Activated CD4-positive, alpha-beta T cell treated with anti-CD3 and anti-CD28 coated beads for 36 hours (primary cell): ENCODE results near the gene KCNN1. TPM values are rescaled to one million over a fixed set of nuclear protein-coding genes. Genes with fewer than 3 reads are reported as not detected.
"Not testable (repeated sequence)": the region's sequence is repeated elsewhere in the genome, so short reads cannot be mapped to it uniquely, and the experiment has no call there.

Source experiments
- ATAC-seq: fragments of 200-7000 bp; cut with Tn5 transposase; one replicate; pipeline ENCODE4 v1.10.0; 2021; ENCODE audit warnings: mild to moderate bottlenecking, moderate library complexity
- CTCF ChIA-PET: fragments of 350-600 bp; sonication (Branson Sonifier 250); formaldehyde crosslinking; loops from one replicate; lab custom pipeline; 2021; ENCODE audit warnings: antibody characterized with exemption; lab: Charles Lee
- POLR2A ChIA-PET: fragments of 350-600 bp; sonication (Branson Sonifier 250); formaldehyde crosslinking; loops from one replicate; lab custom pipeline; 2021; ENCODE audit warnings: antibody characterized with exemption, inconsistent platforms; lab: Charles Lee
- DNase-seq: peaks from one replicate; pipeline ENCODE4 v3.0.0-alpha.2; 2020
- H3K27ac Mint-ChIP-seq: one replicate; pipeline ENCODE4 v1.8.0; 2021; ENCODE audit warnings: mixed read lengths
- H3K27me3 Mint-ChIP-seq: one replicate; pipeline ENCODE4 v1.8.0; 2021; ENCODE audit warnings: mixed read lengths
- H3K36me3 Mint-ChIP-seq: one replicate; pipeline ENCODE4 v1.8.0; 2021; ENCODE audit warnings: low read depth, mixed read lengths
- H3K4me1 Mint-ChIP-seq: one replicate; pipeline ENCODE4 v1.8.0; 2021; ENCODE audit warnings: mixed read lengths
- H3K4me3 Mint-ChIP-seq: one replicate; pipeline ENCODE4 v1.8.0; 2021; ENCODE audit warnings: mild to moderate bottlenecking, moderate library complexity, mixed read lengths
- H3K9me3 Mint-ChIP-seq: one replicate; pipeline ENCODE4 v1.8.0; 2021; ENCODE audit warnings: low read depth, mixed read lengths
- intact Hi-C, 2 experiments: fragments of 100-400 bp; cut with DNase I in 1 of 2; cut with micrococcal nuclease in 1 of 2; formaldehyde crosslinking; loops; one replicate each; pipeline versions ENCODE4 v1.14.2 to v1.15.1; 2022 to 2024; cut with DNase I, micrococcal nuclease
- total RNA-seq, 2 experiments: library from RNA; stranded (reverse); gene quantifications; one replicate each; pipeline ENCODE4 v1.2.3, GENCODE V29; 2021

KCNN1 gene
- total RNA-seq, 2 experiments from 2014 or later, result 0.05 TPM; not detected in 1

- H3K4me3 Mint-ChIP-seq, result no peak overlapping the region
- H3K36me3 Mint-ChIP-seq, result no peaks in the 10 kb centered on the region
- no peaks in the 10 kb centered on the region for H3K9me3 Mint-ChIP-seq
- ChIA-PET CTCF (no interaction called here), POLR2A (no interaction called here)
- ATAC-seq (no peak), DNase-seq (no peak)
- peaks cover 3% of the 10 kb centered on the region for H3K4me1 Mint-ChIP-seq
- intact Hi-C loops, result no loop called here
- H3K27ac Mint-ChIP-seq, result no peak overlapping the region
- peaks cover 4% of the 10 kb centered on the region for H3K27me3 Mint-ChIP-seq
These were observed 5.3 kb downstream of the KCNN1 start for GRCh38 chr19:17972230-17972629.

DNA sequence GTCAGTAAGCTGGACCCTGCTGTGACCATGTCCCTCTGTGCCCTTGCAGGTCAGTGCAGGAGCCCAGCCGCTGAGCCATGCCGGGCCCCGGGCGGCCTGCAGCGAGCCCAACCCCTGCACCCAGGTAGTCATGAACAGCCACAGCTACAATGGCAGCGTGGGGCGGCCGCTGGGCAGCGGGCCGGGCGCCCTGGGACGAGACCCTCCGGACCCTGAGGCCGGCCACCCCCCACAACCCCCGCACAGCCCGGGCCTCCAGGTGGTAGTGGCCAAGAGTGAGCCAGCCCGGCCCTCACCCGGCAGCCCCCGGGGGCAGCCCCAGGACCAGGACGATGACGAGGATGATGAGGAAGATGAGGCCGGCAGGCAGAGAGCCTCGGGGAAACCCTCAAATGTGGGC, 6.9 kb downstream of the KCNN1 start:
- intact Hi-C loops, result no loop called here
- no peak for ATAC-seq
- DNase-seq, result no peak
- Mint-ChIP-seq H3K27me3 (no peaks in the 10 kb centered on the region), H3K27ac (no peak overlapping the region), H3K4me1 (no peaks in the 10 kb centered on the region), H3K4me3 (no peak overlapping the region), H3K36me3 (no peaks in the 10 kb centered on the region), H3K9me3 (no peaks in the 10 kb centered on the region)
- CTCF ChIA-PET, result no interaction called here
- POLR2A ChIA-PET, result no interaction called here

GRCh38 chr19:17974551-17974950, 7.6 kb downstream of the KCNN1 start:
- Mint-ChIP-seq H3K9me3 (no peaks in the 10 kb centered on the region), H3K4me1 (no peaks in the 10 kb centered on the region), H3K27me3 (peaks cover 2% of the 10 kb centered on the region), H3K36me3 (no peaks in the 10 kb centered on the region), H3K27ac (no peak overlapping the region), H3K4me3 (no peak overlapping the region)
- intact Hi-C loops, result no loop called here
- ChIA-PET CTCF (no interaction called here), POLR2A (no interaction called here)
- no peak for ATAC-seq
- no peak for DNase-seq

DNA sequence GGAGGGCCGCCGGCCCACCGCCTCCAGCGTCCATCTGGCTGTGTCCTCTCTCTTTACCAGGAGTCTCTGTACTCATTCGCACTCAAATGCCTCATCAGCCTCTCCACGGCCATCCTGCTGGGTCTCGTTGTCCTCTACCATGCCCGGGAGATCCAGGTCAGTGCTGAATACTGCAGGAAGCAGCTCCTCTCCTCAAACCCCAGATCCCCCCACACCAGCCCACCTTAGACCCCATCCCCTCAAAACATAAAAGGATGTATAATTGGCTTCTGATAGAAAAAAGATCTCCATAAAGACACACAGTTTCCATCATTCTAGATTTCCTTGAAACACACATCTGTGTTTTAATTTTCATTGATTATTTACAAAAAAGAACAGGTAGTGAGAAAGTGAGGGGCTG, 8.1 kb downstream of the KCNN1 start:
- H3K4me1 Mint-ChIP-seq, result no peaks in the 10 kb centered on the region
- H3K9me3 Mint-ChIP-seq, result no peaks in the 10 kb centered on the region
- ChIA-PET CTCF (no interaction called here), POLR2A (interaction anchor here (0.6 kb wide), 1 partner anchor 153 kb away, joined by 4 read pairs; no protein-coding TSS in a partner anchor)
- DNase-seq (no peak), ATAC-seq (no peak)
- H3K27me3 Mint-ChIP-seq, result peaks cover 4% of the 10 kb centered on the region
- no peak overlapping the region for H3K27ac Mint-ChIP-seq
- intact Hi-C loops, result no loop called here
- no peaks in the 10 kb centered on the region for H3K36me3 Mint-ChIP-seq
- no peak overlapping the region for H3K4me3 Mint-ChIP-seq

- ATAC-seq, result no peak
- H3K4me3 Mint-ChIP-seq, result no peak overlapping the region
- no peaks in the 10 kb centered on the region for H3K9me3 Mint-ChIP-seq
- H3K36me3 Mint-ChIP-seq, result no peaks in the 10 kb centered on the region
- no peaks in the 10 kb centered on the region for H3K4me1 Mint-ChIP-seq
- no peak overlapping the region for H3K27ac Mint-ChIP-seq
- ChIA-PET CTCF (interaction anchor here (0.6 to 1.2 kb wide), 3 partner anchors 20 to 288 kb away, joined by 3 to 5 read pairs (median 4); no protein-coding TSS in a partner anchor), POLR2A (no interaction called here)
- intact Hi-C loops, result no loop called here
- no peak for DNase-seq
- peaks cover 8% of the 10 kb centered on the region for H3K27me3 Mint-ChIP-seq
These were observed 10.1 kb downstream of the KCNN1 start for GRCh38 chr19:17977021-17977420.

DNA sequence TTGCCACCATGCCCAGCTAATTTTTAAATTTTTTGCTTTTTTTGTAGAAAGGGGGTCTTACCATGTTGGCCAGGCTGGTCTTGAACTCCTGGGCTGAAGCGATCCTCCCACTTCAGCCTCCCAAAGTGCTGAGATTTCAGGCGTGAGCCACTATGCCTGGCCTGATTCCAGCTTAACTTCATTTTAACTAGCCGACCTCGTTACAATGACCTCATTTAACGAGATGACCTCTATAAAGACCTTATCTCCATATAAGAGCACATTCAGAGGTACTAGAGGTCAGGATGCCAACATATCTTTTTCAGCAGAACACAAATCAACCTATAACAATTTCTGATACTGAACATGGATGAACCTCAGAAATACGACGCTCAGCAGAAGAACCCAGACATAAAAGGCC, 10.6 kb downstream of the KCNN1 start:
- ChIA-PET CTCF (interaction anchor here (0.6 to 1.2 kb wide), 3 partner anchors 19 to 288 kb away, joined by 3 to 5 read pairs (median 4); no protein-coding TSS in a partner anchor), POLR2A (no interaction called here)
- DNase-seq, result no peak
- H3K9me3 Mint-ChIP-seq, result no peaks in the 10 kb centered on the region
- no peaks in the 10 kb centered on the region for H3K4me1 Mint-ChIP-seq
- H3K4me3 Mint-ChIP-seq, result no peak overlapping the region
- no peaks in the 10 kb centered on the region for H3K36me3 Mint-ChIP-seq
- H3K27me3 Mint-ChIP-seq, result peaks cover 8% of the 10 kb centered on the region
- intact Hi-C loops, result no loop called here
- no peak overlapping the region for H3K27ac Mint-ChIP-seq
- no peak for ATAC-seq

GRCh38 chr19:17981611-17982010, 14.7 kb downstream of the KCNN1 start:
- ChIA-PET CTCF (interaction anchor here (0.6 to 1.5 kb wide), 3 partner anchors 13 to 46 kb away, joined by 3 to 4 read pairs (median 3); no protein-coding TSS in a partner anchor), POLR2A (no interaction called here)
- ATAC-seq (no peak), DNase-seq (no peak)
- intact Hi-C loops, result no loop called here
- no peak overlapping the region for H3K27ac Mint-ChIP-seq
- H3K36me3 Mint-ChIP-seq, result no peaks in the 10 kb centered on the region
- H3K4me1 Mint-ChIP-seq, result no peaks in the 10 kb centered on the region
- no peaks in the 10 kb centered on the region for H3K9me3 Mint-ChIP-seq
- H3K27me3 Mint-ChIP-seq, result peaks cover 8% of the 10 kb centered on the region
- H3K4me3 Mint-ChIP-seq, result no peak overlapping the region

DNA sequence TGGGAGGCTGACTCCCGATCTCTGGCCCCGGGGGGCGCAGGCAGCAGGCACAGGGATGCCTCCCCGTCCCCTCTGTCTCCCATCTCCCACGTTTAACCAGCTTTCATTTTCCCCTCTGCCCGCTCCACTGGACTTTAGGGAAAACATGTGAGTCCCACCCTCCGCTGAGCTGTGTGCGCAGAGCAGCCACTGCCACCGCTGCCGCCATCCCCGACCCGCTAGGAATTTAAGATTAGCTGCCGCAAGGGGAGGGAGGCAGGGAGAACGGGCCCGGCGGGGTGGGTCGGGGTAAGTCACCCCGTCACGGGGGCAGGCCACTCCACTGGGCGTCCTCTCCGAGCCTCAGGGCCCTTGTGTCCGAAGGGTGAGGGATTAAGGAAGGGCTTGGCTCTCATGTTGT, 15.5 kb downstream of the KCNN1 start:
- Mint-ChIP-seq H3K9me3 (no peaks in the 10 kb centered on the region), H3K4me1 (no peaks in the 10 kb centered on the region), H3K4me3 (no peak overlapping the region), H3K27me3 (peaks cover 8% of the 10 kb centered on the region), H3K36me3 (no peaks in the 10 kb centered on the region), H3K27ac (no peak overlapping the region)
- ChIA-PET POLR2A (no interaction called here), CTCF (interaction anchor here (0.6 to 1.5 kb wide), 2 partner anchors 8 to 12 kb away, joined by 3 to 4 read pairs; no protein-coding TSS in a partner anchor)
- intact Hi-C loops, result no loop called here
- ATAC-seq, result no peak
- no peak for DNase-seq

- Mint-ChIP-seq H3K36me3 (no peaks in the 10 kb centered on the region), H3K27ac (no peak overlapping the region), H3K9me3 (no peaks in the 10 kb centered on the region), H3K27me3 (peaks cover 3% of the 10 kb centered on the region), H3K4me1 (no peaks in the 10 kb centered on the region), H3K4me3 (no peak overlapping the region)
- intact Hi-C loops, result no loop called here
- ATAC-seq, result no peak
- ChIA-PET CTCF (no interaction called here), POLR2A (interaction anchor here (0.6 kb wide), 1 partner anchor 115 kb away, joined by 3 read pairs; no protein-coding TSS in a partner anchor)
- no peak for DNase-seq
These were observed 18.3 kb downstream of the KCNN1 start for GRCh38 chr19:17985037-17985818.

GRCh38 chr19:17986569-17986968, 19.7 kb downstream of the KCNN1 start:
- H3K27ac Mint-ChIP-seq, ATAC-seq, CTCF ChIA-PET, POLR2A ChIA-PET, H3K27me3 Mint-ChIP-seq, H3K9me3 Mint-ChIP-seq, intact Hi-C loops, DNase-seq, H3K36me3 Mint-ChIP-seq, H3K4me1 Mint-ChIP-seq, H3K4me3 Mint-ChIP-seq: not testable (repeated sequence)

DNA sequence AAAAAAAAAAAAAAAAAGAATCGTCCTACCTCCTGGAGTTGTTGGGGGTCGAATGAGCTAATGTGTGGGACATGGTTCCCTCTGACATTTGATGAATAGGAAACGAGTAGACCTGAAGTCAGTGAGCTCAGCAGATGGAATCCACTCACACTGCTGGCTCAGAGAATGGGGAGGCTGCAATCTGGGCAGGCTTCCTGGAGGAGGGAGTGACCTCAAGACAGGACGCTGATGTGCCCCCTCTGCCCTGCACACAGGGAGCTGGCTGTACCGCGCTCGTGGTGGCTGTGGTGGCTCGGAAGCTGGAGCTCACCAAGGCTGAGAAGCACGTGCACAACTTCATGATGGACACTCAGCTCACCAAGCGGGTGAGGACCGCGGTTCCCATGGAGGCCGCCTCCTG, 21.3 kb downstream of the KCNN1 start:
- POLR2A ChIA-PET, result no interaction called here
- Mint-ChIP-seq H3K9me3 (no peaks in the 10 kb centered on the region), H3K4me3 (no peak overlapping the region), H3K27ac (no peak overlapping the region), H3K27me3 (no peaks in the 10 kb centered on the region), H3K4me1 (no peaks in the 10 kb centered on the region), H3K36me3 (no peaks in the 10 kb centered on the region)
- intact Hi-C loops, result no loop called here
- no peak for ATAC-seq
- CTCF ChIA-PET, result no interaction called here
- DNase-seq, result no peak
